GM12878 (cell line): ENCODE data around the gene POU2AF1. TPM values are rescaled to one million over a fixed set of nuclear protein-coding genes. Genes with fewer than 3 reads are reported as not detected.

ENCODE experiments used
- ATAC-seq: fragments of 200-7000 bp; cut with Tn5 transposase; 3 replicates; pipeline ENCODE4 v1.9.1; 2020; ENCODE audit warnings: mild to moderate bottlenecking, moderate library complexity
- BruUV-seq: library from RNA; stranded (reverse); fragments of 400-500 nt; replicated peaks from 2 replicates; lab custom pipeline; 2021; lab: Mats Ljungman, UMichigan
- CTCF ChIA-PET: fragments of 300-600 bp; sonication (Branson Sonifier 250); formaldehyde crosslinking; extraction: SDS; loops from one replicate; lab custom pipeline; 2021; ENCODE audit warnings: inconsistent platforms; lab: Yijun Ruan, JAX
- POLR2A ChIA-PET: fragments of 350-600 bp; formaldehyde crosslinking; extraction: SDS; loops from one replicate; lab custom pipeline; 2021; ENCODE audit warnings: inconsistent platforms; lab: Charles Lee
- RAD21 ChIA-PET: fragments of 300-600 bp; sonication (Branson Sonifier 250); formaldehyde crosslinking; loops from one replicate; lab custom pipeline; 2023; ENCODE audit warnings: antibody characterized with exemption; ENCODE audit not compliant: unreplicated experiment; lab: Charles Lee
- SMC1A ChIA-PET: fragments of 300-600 bp; sonication (Branson Sonifier 250); formaldehyde crosslinking; loops from one replicate; lab custom pipeline; 2023; ENCODE audit not compliant: unreplicated experiment, uncharacterized antibody; lab: Charles Lee
- DNase-seq: peaks from one replicate; pipeline ENCODE4 v3.0.0-alpha.2; 2011; ENCODE audit warnings: low read depth, low spot score
- FAIRE-seq: peaks from 3 replicates; lab custom pipeline; 2011; peaks lifted over from hg19 to GRCh38; lab: Jason Lieb, UNC
- H2AFZ ChIP-seq: 2 replicates; pipeline ENCODE4 v1.6.0; 2011; ENCODE audit warnings: low read depth, low read length, control low read depth; ENCODE audit not compliant: control insufficient read depth
- H3K27ac ChIP-seq: 2 replicates; pipeline ENCODE4 v1.5.1; 2011; ENCODE audit warnings: control low read depth; ENCODE audit not compliant: control insufficient read depth, insufficient read depth
- H3K27me3 ChIP-seq, 2 experiments: replicated peaks in 1 of 2; 2 replicates each; pipeline versions ENCODE4 v1.6.0 to v1.6.1; 2011; ENCODE audit warnings: low read length in 1 of 2; ENCODE audit not compliant: control insufficient read depth in 2 of 2, insufficient read depth in 2 of 2
- H3K36me3 ChIP-seq, 2 experiments: 2 replicates each; pipeline ENCODE4 v1.5.1; 2011; ENCODE audit warnings: low read length in 1 of 2; ENCODE audit not compliant: control insufficient read depth in 2 of 2, insufficient read depth in 2 of 2
- H3K4me1 ChIP-seq: 2 replicates; pipeline ENCODE4 v1.6.1; 2011; ENCODE audit warnings: mild to moderate bottlenecking, low read length, moderate library complexity, mixed read lengths; ENCODE audit not compliant: control insufficient read depth, insufficient read depth
- H3K4me2 ChIP-seq: 2 replicates; pipeline ENCODE4 v1.6.0; 2011; ENCODE audit warnings: control low read depth; ENCODE audit not compliant: control insufficient read depth, insufficient read depth
- H3K4me3 ChIP-seq: fragments of 200-600 bp; sonication (generic); 2 replicates; pipeline ENCODE4 v1.5.1; 2016
- H3K79me2 ChIP-seq: 2 replicates; pipeline ENCODE4 v1.6.0; 2011; ENCODE audit warnings: low read length; ENCODE audit not compliant: control insufficient read depth, insufficient read depth
- H3K9ac ChIP-seq: 2 replicates; pipeline ENCODE4 v1.8.0; 2011; ENCODE audit warnings: low read length, control low read depth, mixed read lengths; ENCODE audit not compliant: control insufficient read depth, insufficient read depth
- H3K9me3 ChIP-seq: replicated peaks from 3 replicates; pipeline ENCODE4 v1.5.1; 2011; ENCODE audit warnings: mild to moderate bottlenecking, low read length; ENCODE audit not compliant: control insufficient read depth, insufficient read depth
- H4K20me1 ChIP-seq: 2 replicates; pipeline ENCODE4 v1.6.0; 2011; ENCODE audit not compliant: control insufficient read depth, insufficient read depth
- ASH2L ChIP-seq: fragments of 300-600, 200-600 bp; sonication (generic); IDR thresholded peaks from 2 replicates; pipeline ENCODE4 v1.6.1; 2017; ENCODE audit warnings: low read depth, mild to moderate bottlenecking, borderline replicate concordance
- BCL11A ChIP-seq: IDR thresholded peaks from 2 replicates; pipeline ENCODE4 v1.6.1; 2011; ENCODE audit warnings: low read depth, low read length
- DPF2 ChIP-seq: fragments of 450-650 bp; IDR thresholded peaks from 2 replicates; pipeline ENCODE4 v1.6.1; 2017; ENCODE audit warnings: mild to moderate bottlenecking
- ETV6 ChIP-seq, 2 experiments: fragments of 450-650 bp in 1 of 2; IDR thresholded peaks in 1 of 2; conservative IDR thresholded peaks in 1 of 2; 2 replicates each; pipeline ENCODE4 v1.6.1; 2014; ENCODE audit warnings: antibody characterized with exemption in 1 of 2, borderline replicate concordance in 1 of 2, low read depth in 1 of 2, mild to moderate bottlenecking in 1 of 2, moderate library complexity in 1 of 2
- IKZF1 ChIP-seq: fragments of 450-650 bp; conservative IDR thresholded peaks from 2 replicates; pipeline ENCODE4 v1.6.1; 2017; ENCODE audit warnings: antibody characterized with exemption, mild to moderate bottlenecking
- IKZF2 ChIP-seq, 2 experiments: fragments of 450-650 bp; IDR thresholded peaks; 2 replicates each; pipeline ENCODE4 v1.6.1; 2017; ENCODE audit warnings: mild to moderate bottlenecking in 2 of 2, moderate library complexity in 2 of 2
- MTA2 ChIP-seq: fragments of 450-650 bp; IDR thresholded peaks from 2 replicates; pipeline ENCODE4 v1.6.1; 2016; ENCODE audit warnings: low read depth, mild to moderate bottlenecking, moderate library complexity
- PML ChIP-seq: IDR thresholded peaks from 2 replicates; pipeline ENCODE4 v1.6.1; 2012; ENCODE audit warnings: low read length, inconsistent platforms
- SPI1 ChIP-seq: IDR thresholded peaks from 2 replicates; pipeline ENCODE4 v1.6.1; 2011; ENCODE audit warnings: low read depth, mild to moderate bottlenecking, low read length, moderate library complexity, borderline replicate concordance; ENCODE audit not compliant: insufficient read depth
- SREBF2 ChIP-seq: IDR thresholded peaks from 2 replicates; pipeline ENCODE4 v1.6.1; 2012; ENCODE audit warnings: mild to moderate bottlenecking, low read length
- TCF12 ChIP-seq: IDR thresholded peaks from 2 replicates; pipeline ENCODE4 v1.6.1; 2011; ENCODE audit warnings: low read depth, mild to moderate bottlenecking, low read length
- TCF3 ChIP-seq: IDR thresholded peaks from 2 replicates; pipeline ENCODE4 v1.6.1; 2012; ENCODE audit warnings: low read depth, mild to moderate bottlenecking, low read length, borderline replicate concordance; ENCODE audit not compliant: insufficient read depth
- in situ Hi-C: fragments of 300-500 bp; cut with MboI; formaldehyde crosslinking; loops from 9 replicates; pipeline ENCODE4 v1.14.3; 2018; ENCODE audit warnings: mixed read lengths
- intact Hi-C: fragments of 100-400 bp; cut with micrococcal nuclease; formaldehyde crosslinking; loops from one replicate; pipeline ENCODE4 v1.14.2; 2022; ENCODE audit not compliant: unreplicated experiment
- polyA plus RNA-seq, 11 experiments: library from polyadenylated mRNA; depleted of rRNA in 4 of 11; unstranded in 6 of 11; stranded (reverse) in 5 of 11; fragments of >200 nt; fragmentation: Nextera tagmentation in 4 of 11; fragmentation: Illumina TruSeq in 1 of 11; extraction: Ambion mirVana in 4 of 11; extraction: Trizol in 1 of 11; gene quantifications; 1 replicate in 1 of 11; 2 replicates in 10 of 11; pipeline versions ENCODE4 v1.2.1 to v1.2.3, GENCODE V29; 2011 to 2016; ENCODE audit warnings: inconsistent platforms in 2 of 11, missing spikeins in 2 of 11, low read depth in 1 of 11
- total RNA-seq, 4 experiments: library from RNA; depleted of rRNA in 3 of 4; stranded (reverse); fragments of >200 nt in 3 of 4; fragmentation: Illumina TruSeq in 1 of 4; extraction: Trizol in 1 of 4; gene quantifications; 2 replicates each; pipeline versions ENCODE4 v1.2.1 to v1.2.3, GENCODE V29; 2013 to 2021

POU2AF1 gene
- total and polyA plus RNA-seq, 10 of the 15 experiments (the other 5 are each of a cell fraction or from before 2014, with no cell fraction given), result 13.1 to 169 (median 75.5) TPM

GRCh38 chr11:111363985-111364384 lies 15.1 kb downstream of the POU2AF1 start:
- Histone ChIP-seq H3K27me3 (no peaks in the 10 kb centered on the region), H2AFZ (no peak overlapping the region), H3K79me2 (peaks cover 90% of the 10 kb centered on the region), H3K9me3 (no peaks in the 10 kb centered on the region), H3K36me3 (peaks cover 19 to 62% of the 10 kb centered on the region in 2 experiments), H3K4me2 (peak overlapping the region; percentile 28), H4K20me1 (no peaks in the 10 kb centered on the region), H3K4me1 (peaks cover 67% of the 10 kb centered on the region), H3K4me3 (no peak overlapping the region), H3K27ac (peak overlapping the region; percentile 61), H3K9ac (peak overlapping the region; percentile 24; the same call in 1 of the 2 replicates)
- ChIA-PET POLR2A (interaction anchor here (1.2 to 19.8 kb wide), 4 partner anchors 10 to 50 kb away, joined by 3 to 415 read pairs (median 34); partner anchors contain the start of gene POU2AF1), SMC1A (interaction anchor here (1.0 to 32.6 kb wide), 9 partner anchors 9 to 83 kb away, joined by 3 to 972 read pairs (median 10); partner anchors contain the start of gene POU2AF1), CTCF (interaction anchor here (1.9 to 13.1 kb wide), 2 partner anchors 55 to 81 kb away, joined by 7 to 213 read pairs; no protein-coding TSS in a partner anchor), RAD21 (interaction anchor here (0.8 to 22.2 kb wide), 5 partner anchors 10 to 82 kb away, joined by 3 to 657 read pairs (median 4); partner anchors contain the start of gene POU2AF1)
- peak; percentile 43 for ATAC-seq
- no peak for DNase-seq
- BruUV-seq, result no TSS peak
- FAIRE-seq, result no peak
- intact Hi-C loops (no loop called here), in situ Hi-C loops (no loop called here)
- TF ChIP-seq PML (peak; percentile 16; the same call in 1 of the 2 replicates), SREBF2 (no peak), IKZF2 (IDR thresholded peaks at IDR 0.05) (peak; percentile 37 to 45; a peak in 2 of 4 replicates), TCF12 (peak; percentile 80), ASH2L (no peak), BCL11A (no peak), ETV6 (conservative IDR thresholded peaks at IDR 0.05 in 1 of 2, IDR thresholded peaks at IDR 0.05 in 1 of 2; ENCODE audit: borderline replicate concordance in 1 of 2, low read depth in 1 of 2) (0 out of 4 replicates have a peak, but pooled peaks of 1 of the 2 experiments have one; percentile 16), MTA2 (peak; percentile 31; the same call in 1 of the 2 replicates), IKZF1 (peak; percentile 47), TCF3 (0 out of 2 replicates have a peak, but pooled peaks have one; percentile 51), SPI1 (peak; percentile 65), DPF2 (0 out of 2 replicates have a peak, but pooled peaks have one; percentile 40)
